ENCODE results near the gene RSBN1L.
"Not testable (repeated sequence)": the region's sequence is repeated elsewhere in the genome, so short reads cannot be mapped to it uniquely, and the experiment has no call there.

RSBN1L gene

DNA sequence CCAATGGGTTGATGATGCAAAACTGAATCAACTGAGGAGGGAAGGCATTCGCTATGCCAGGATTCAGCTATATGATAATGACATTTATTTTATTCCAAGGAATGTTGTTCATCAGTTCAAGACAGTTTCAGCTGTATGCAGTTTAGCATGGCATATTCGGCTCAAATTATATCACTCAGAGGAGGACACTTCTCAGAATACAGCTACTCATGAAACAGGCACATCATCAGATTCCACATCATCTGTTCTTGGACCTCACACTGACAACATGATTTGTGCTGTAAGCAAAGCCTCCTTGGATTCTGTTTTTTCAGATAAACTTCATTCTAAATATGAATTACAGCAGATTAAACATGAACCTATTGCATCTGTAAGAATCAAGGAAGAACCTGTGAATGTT is 82.3 kb downstream of the RSBN1L start:
- DNase-seq = no peak

DNA sequence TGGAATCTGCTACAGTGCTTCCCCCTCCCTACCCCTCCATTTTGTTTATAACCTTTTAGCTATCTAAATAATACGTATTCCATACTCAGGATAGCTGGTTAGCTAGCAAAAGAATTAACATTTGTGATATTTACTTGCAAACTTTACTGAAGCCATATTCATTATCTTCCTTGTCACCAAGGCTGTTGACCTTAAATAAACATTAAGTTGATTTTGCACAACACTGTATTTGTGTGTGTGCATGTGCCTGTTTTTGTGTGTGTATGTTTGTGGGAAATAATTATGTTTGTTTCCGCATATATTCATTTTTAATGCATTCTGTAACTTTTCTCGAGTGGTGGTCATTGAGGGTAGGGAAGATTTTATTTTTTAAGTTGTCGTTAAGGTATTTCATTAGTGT is 86.1 kb downstream of the RSBN1L start:
- DNase-seq = no peak

DNA sequence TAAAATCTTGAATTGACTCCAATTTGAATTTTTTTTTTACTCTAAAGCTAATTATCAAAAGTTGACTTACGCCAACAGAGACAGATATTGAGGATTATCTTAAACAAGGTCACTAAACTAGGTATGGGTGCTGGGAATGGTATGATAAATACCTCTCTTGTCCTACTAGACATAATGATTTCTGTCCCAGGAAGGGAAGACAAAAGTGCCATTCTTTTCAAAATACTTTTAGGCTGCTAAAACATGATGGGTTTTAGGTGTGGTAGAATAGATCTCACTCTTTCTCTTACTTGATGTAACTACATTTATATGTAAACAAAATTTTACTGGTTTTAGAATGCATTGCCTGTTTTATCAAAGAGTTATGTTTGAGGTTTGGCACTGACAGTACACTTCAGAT is 86.9 kb downstream of the RSBN1L start:
- no peak for DNase-seq

- no peak for DNase-seq
Measured at GRCh38 chr7:77783545-77783944, 87.3 kb downstream of the RSBN1L start.

DNA sequence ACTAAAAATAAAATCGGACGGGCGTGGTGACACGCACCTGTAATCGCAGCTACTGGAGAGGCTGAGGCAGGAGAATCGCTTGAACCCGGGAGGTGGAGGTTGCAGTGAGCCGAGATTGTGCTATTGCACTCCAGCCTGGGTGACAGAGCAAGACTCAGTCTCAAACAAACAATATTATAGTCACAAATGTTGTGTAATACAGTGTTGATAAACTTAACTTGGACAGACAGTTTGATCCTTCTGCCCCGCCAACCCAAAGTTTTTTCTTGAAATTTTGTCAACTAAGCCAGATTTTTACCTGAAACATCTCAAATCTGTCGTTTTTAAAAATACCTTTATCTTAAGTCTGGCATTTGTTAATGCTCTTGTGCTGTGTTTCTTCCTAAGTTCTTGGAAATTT is 88.2 kb downstream of the RSBN1L start:
- not testable (repeated sequence) for DNase-seq

- DNase-seq = no peak
Measured at GRCh38 chr7:77786018-77786417, 89.8 kb downstream of the RSBN1L start.

- no peak for DNase-seq
Measured at GRCh38 chr7:77786741-77787140, 90.5 kb downstream of the RSBN1L start.

DNA sequence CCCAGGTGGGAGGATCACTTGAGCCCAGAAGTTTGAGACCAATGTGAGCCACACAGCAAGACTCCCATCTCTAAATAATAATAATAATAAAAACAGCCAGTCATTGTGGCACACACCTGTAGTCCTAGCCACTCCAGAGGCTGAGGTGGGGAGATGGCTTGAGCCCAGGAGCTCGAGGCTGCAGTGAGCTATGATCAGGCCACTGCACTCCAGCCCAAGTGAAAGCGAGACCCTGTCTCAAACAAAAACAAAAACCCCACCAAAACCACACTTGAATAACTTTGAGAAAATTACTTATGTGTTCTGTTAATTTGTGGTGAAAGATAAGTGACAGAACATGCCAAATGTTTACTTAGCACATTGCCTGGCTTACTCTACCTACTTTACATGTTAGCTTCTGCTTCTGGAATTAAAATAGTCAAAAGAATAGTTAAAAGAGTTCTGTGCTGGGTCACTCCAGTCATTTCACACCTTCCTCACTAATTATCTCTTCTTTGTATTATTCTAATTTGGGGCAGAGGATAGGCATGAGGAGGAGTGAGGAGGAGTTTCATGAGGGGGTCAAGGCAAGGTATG is 92.2 kb downstream of the RSBN1L start:
- DNase-seq = no peak

DNA sequence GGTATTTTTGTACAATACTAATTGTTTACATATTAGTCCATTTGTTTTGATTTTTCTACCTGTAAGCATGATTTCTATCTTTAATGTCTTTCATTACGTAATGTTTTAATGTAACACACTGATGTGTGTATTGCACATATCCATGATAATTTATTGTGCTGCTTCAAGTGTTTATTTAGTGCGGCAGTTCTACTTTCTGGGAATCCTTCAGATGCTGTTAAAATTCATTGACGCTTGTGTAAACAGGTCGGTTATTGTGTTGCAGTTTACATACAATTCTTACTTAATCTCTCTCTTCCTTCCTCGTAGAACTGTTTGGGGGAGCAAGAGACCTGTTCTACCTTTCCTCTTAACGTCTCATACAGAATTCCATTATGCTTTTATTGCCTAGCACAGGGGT is 95.1 kb downstream of the RSBN1L start:
- DNase-seq = no peak

GRCh38 chr7:77791956-77792355 is 95.7 kb downstream of the RSBN1L start:
- no peak for DNase-seq

- DNase-seq = no peak
Measured at GRCh38 chr7:77794000-77794399, 97.7 kb downstream of the RSBN1L start.

- no peak for DNase-seq
Measured at GRCh38 chr7:77796109-77796508, 99.8 kb downstream of the RSBN1L start.

- DNase-seq = no peak
Measured at GRCh38 chr7:77796960-77797359, 100.7 kb downstream of the RSBN1L start.

DNA sequence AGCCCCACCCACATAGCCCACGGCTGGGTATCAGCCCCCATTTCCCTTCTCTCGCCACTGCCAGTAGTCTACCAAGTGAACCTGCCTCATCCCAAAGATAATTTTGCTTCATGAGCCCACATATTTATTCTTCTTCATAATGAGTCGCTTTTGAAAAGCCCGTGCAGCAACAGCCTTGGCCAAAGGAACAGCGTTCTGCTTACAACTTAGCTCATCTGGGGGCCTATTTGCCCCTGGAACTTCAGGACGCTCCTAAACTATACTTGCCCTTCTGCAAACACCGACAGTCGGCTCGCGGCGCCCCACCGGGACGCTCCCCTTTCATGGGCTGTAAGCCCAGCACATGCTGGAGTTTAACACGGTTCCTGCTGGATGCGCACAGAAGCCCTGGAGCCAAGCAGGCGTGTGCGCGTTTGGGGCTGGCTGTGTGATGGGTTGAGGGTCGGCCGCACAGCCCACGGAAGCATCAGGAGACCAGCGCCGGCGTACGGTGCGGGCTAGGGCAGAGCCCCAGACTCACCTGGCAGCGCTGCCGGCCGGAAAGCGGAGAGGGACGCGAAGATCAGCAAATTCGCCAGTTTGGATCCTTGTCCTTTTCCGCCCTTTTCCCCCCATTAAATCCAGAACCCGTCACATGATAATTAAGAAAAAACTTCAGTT is 101.6 kb downstream of the RSBN1L start:
- DNase-seq = no peak

- peak; percentile 94 for DNase-seq
Measured at GRCh38 chr7:77798394-77799077, 102.3 kb downstream of the RSBN1L start, which contains the start of the genes PHTF2 and TMEM60. Gene PHTF2 (plus strand): TSS chr7:77798773. Gene TMEM60 (minus strand): TSS chr7:77798434. CDS start chr7:77794373, 4,061 bp downstream.

DNA sequence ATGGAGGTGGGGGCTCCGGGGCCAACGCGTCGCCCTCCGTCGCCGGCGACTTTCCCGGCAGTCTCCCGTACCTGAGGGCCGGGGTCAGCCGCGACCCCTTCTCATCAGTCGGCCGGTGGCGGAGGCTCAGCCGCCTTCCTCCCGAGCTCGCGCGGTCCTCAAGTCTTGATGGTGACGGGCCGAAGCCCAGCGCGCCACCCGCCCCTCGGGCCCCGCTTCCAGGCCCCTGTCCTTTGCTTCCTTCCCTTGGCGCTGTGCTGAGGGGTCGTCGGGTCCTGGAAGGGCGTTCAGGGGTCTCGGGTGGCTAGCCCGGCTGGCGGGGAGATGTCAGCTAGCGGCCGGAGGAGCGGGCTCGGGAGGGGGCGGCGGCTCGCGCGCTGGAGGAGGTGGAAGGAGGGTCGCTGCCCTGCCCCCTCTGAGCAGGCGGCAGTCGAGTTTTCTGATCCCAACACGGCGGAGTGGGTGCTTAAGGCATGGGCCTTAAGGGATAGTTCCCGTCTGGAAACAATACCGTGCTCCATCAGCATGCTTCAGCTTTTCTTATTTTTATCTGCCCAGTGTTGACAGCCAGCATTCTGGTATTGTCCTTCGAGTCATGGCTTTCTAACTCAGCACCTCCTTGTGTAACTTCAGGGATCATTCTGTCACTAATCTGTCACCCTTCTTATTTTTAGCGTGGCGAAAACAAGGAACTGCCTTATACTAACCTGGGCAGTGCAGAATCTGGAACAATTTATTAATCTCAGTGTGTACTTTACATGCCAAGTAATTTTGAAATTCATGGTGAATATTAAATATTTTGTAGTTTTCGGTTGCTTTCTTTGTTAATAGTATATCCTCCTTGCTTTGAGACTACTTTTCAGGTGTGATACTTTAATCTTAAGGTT is 103.1 kb downstream of the RSBN1L start:
- peak; percentile 18 for DNase-seq

- peak; percentile 21 for DNase-seq
Measured at GRCh38 chr7:77800158-77800557, 103.9 kb downstream of the RSBN1L start.

DNA sequence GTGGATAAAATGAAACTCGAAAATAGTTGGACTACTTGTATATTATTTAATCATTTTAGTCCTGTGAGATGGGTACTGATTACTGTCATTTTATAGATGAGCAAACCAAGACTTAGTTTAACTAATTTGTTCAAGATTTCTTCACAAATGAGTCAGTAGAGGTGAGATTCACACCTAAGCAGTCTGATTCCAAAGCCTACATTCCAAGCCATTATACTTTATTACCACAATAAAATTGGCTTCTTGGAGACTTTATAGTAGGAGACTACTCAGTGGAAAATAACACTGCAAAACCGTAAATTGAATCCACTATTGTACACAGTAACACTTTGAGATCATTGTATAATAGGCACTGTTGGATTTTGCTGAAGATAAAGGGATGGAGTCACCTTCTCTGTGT is 104.5 kb downstream of the RSBN1L start:
- DNase-seq = no peak

DNA sequence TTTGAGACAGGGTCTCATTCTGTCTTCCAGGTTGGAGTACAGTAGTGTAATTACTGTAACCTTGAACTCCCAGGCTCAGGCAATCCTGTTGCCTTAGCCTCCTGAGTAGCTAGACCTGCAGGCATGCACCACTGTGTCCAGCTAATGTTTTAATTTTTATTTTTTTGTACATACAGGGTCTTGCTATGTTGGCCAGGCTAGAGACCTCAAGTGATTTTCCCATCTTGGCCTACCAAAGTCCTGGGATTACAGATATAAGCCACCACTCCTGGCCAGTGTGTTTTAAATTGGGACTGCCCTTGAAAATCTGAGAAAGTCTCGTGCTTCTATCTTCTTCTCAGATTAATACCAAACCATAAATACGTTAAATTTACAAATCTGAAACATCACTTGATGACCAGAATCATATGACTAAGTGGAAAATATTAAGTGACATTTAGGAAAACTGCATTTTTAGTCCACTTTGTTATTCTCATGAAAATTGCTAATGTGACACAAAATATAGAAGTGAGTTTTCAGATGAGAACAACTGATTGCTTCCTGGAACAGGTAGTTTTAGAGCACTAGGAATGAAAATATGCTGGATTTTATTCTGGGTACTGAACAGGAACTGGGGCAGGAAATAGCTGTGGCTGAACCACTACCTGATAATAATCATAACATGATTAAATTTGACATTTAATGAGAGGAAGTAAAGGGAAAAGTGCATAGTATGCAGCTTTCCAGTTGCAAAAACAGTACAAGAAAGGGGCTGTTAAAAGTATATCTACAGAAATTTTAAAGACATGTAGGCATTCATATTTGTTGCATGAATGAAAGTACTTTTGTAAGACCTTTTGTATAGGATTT is 106.5 kb downstream of the RSBN1L start:
- DNase-seq = no peak

GRCh38 chr7:77806425-77806824 is 110.2 kb downstream of the RSBN1L start:
- DNase-seq = no peak

- no peak for DNase-seq
Measured at GRCh38 chr7:77808517-77808916, 112.3 kb downstream of the RSBN1L start.

All from stimulated activated CD4-positive, alpha-beta T cell treated with anti-CD3 and anti-CD28 coated beads, Interleukin-4, amount 100 ng/mL, for 24 hours (primary cell).